SK-N-SH (cell line): ENCODE results near the gene B3GNT7. TPM values are rescaled to one million over a fixed set of nuclear protein-coding genes. Genes with fewer than 3 reads are reported as not detected.

ENCODE experiments used
- CTCF ChIA-PET: fragments of 300-600, 350-600 bp; formaldehyde crosslinking; extraction: SDS; loops from one replicate; lab custom pipeline; 2021; lab: Yijun Ruan, JAX
- POLR2A ChIA-PET: fragments of 350-600 bp; sonication (Branson Sonifier 250); formaldehyde crosslinking; extraction: SDS; loops from one replicate; lab custom pipeline; 2020; ENCODE audit warnings: antibody characterized with exemption, inconsistent platforms; lab: Yijun Ruan, JAX
- DNase-seq: peaks from one replicate; pipeline ENCODE4 v3.0.0; 2012
- H2AFZ ChIP-seq: fragments of 200-600 bp; sonication (generic); 2 replicates; pipeline ENCODE4 v1.8.1; 2016; ENCODE audit warnings: antibody characterized with exemption, mild to moderate bottlenecking, low read depth
- H3F3A ChIP-seq: fragments of 200-600 bp; sonication (generic); replicated peaks from 2 replicates; pipeline ENCODE3; 2016; ENCODE audit warnings: antibody characterized with exemption, mild to moderate bottlenecking; ENCODE audit not compliant: insufficient read depth
- H3K27ac ChIP-seq, 2 experiments: fragments of 200-500 bp in 1 of 2; fragments of 200-600 bp in 1 of 2; sonication (Bioruptor generic) in 1 of 2; sonication (generic), shearing (Covaris generic) in 1 of 2; 2 replicates each; pipeline versions ENCODE4 v1.5.1 to v1.6.1; 2014 to 2016; ENCODE audit warnings: low read depth in 2 of 2, inconsistent platforms in 1 of 2, low read length in 1 of 2, mild to moderate bottlenecking in 1 of 2, mixed read lengths in 1 of 2
- H3K27me3 ChIP-seq: fragments of 200-600 bp; sonication (generic), shearing (Covaris generic); 2 replicates; pipeline ENCODE4 v1.6.1; 2016; ENCODE audit warnings: mixed run types; ENCODE audit not compliant: insufficient read depth
- H3K36me3 ChIP-seq, 2 experiments: fragments of 200-500 bp in 1 of 2; fragments of 200-600 bp in 1 of 2; sonication (Bioruptor generic) in 1 of 2; sonication (generic) in 1 of 2; replicated peaks in 1 of 2; 2 replicates each; pipeline versions ENCODE3 to v1.5.1; 2014 to 2016; ENCODE audit warnings: low read length in 1 of 2, mild to moderate bottlenecking in 1 of 2; ENCODE audit not compliant: insufficient read depth in 2 of 2, control insufficient read depth in 1 of 2
- H3K4me1 ChIP-seq, 2 experiments: fragments of 200-500 bp in 1 of 2; fragments of 200-600 bp in 1 of 2; sonication (Bioruptor generic) in 1 of 2; sonication (generic), shearing (Covaris generic) in 1 of 2; 2 replicates each; pipeline versions ENCODE4 v1.5.1 to v1.6.1; 2014 to 2016; ENCODE audit warnings: low read depth in 1 of 2, low read length in 1 of 2, mixed run types in 1 of 2; ENCODE audit not compliant: insufficient read depth in 2 of 2, control insufficient read depth in 1 of 2
- H3K4me2 ChIP-seq: fragments of 200-600 bp; sonication (generic), shearing (Covaris generic); 2 replicates; pipeline ENCODE4 v1.6.1; 2017; ENCODE audit warnings: mixed run types
- H3K4me3 ChIP-seq, 2 experiments: fragments of 200-500 bp in 1 of 2; fragments of 200-600 bp in 1 of 2; sonication (Bioruptor generic) in 1 of 2; sonication (generic), shearing (Covaris generic) in 1 of 2; 2 replicates each; pipeline versions ENCODE4 v1.5.1 to v1.8.1; 2014 to 2016; ENCODE audit warnings: low read depth in 2 of 2, inconsistent platforms in 1 of 2, low read length in 1 of 2, mild to moderate bottlenecking in 1 of 2, mixed read lengths in 1 of 2, moderate library complexity in 1 of 2
- H3K79me2 ChIP-seq: fragments of 200-600 bp; sonication (generic); 2 replicates; pipeline ENCODE4 v1.8.1; 2017; ENCODE audit warnings: mild to moderate bottlenecking; ENCODE audit not compliant: insufficient read depth
- H3K9ac ChIP-seq: fragments of 200-600 bp; sonication (generic); 2 replicates; pipeline ENCODE4 v1.6.1; 2017; ENCODE audit warnings: mixed run types
- H3K9me2 ChIP-seq: fragments of 200-600 bp; sonication (generic); 2 replicates; pipeline ENCODE4 v1.6.1; 2017; ENCODE audit warnings: mixed run types
- H3K9me3 ChIP-seq: fragments of 200-600 bp; sonication (generic); 2 replicates; pipeline ENCODE4 v1.6.1; 2017; ENCODE audit warnings: mixed run types, mild to moderate bottlenecking, moderate library complexity
- H4K20me1 ChIP-seq: fragments of 200-600 bp; sonication (generic); 2 replicates; pipeline ENCODE4 v1.6.1; 2017; ENCODE audit warnings: mild to moderate bottlenecking, mixed run types; ENCODE audit not compliant: insufficient read depth
- EP300 ChIP-seq, 2 experiments: IDR thresholded peaks; 2 replicates each; pipeline versions ENCODE4 v1.4.0 to v1.6.1; 2012; ENCODE audit warnings: borderline replicate concordance in 1 of 2, low read depth in 1 of 2, low read length in 1 of 2
- FOXJ3 ChIP-seq: sonication (generic); formaldehyde crosslinking; IDR thresholded peaks from 2 replicates; pipeline ENCODE4 v1.5.1; 2020; ENCODE audit warnings: mild to moderate bottlenecking, missing genetic modification reagents
- FOXM1 ChIP-seq: IDR thresholded peaks from 2 replicates; pipeline ENCODE4 v1.4.0; 2012; ENCODE audit warnings: low read depth, mild to moderate bottlenecking
- JUND ChIP-seq: IDR thresholded peaks from 2 replicates; pipeline ENCODE4 v1.4.0; 2012
- NFIC ChIP-seq: IDR thresholded peaks from 2 replicates; pipeline ENCODE4 v1.4.0; 2012; ENCODE audit warnings: borderline replicate concordance
- RFX5 ChIP-seq: IDR thresholded peaks from 2 replicates; pipeline ENCODE4 v1.6.1; 2012; ENCODE audit warnings: mild to moderate bottlenecking, improper control_type of control experiment, low read length
- RXRA ChIP-seq: IDR thresholded peaks from 2 replicates; pipeline ENCODE4 v1.4.0; 2012; ENCODE audit warnings: low read depth, mild to moderate bottlenecking, borderline replicate concordance
- TAF1 ChIP-seq: IDR thresholded peaks from 2 replicates; pipeline ENCODE4 v1.6.1; 2012; ENCODE audit warnings: low read depth, mild to moderate bottlenecking, low read length, moderate library complexity, borderline replicate concordance
- WGBS: methylation state at CpG from one replicate; pipeline ENCODE4 v1.1.6; 2017; ENCODE audit warnings: low lambda C conversion rate; 5-methylcytosine and 5-hydroxymethylcytosine counted together
- polyA plus RNA-seq, 3 experiments: library from polyadenylated mRNA; depleted of rRNA; stranded (reverse); fragments of >200 nt; gene quantifications; 2 replicates each; pipeline ENCODE4 v1.2.3, GENCODE V29; 2012
- TF ChIP-seq, protein P1 (sequence below): IDR thresholded peaks from 2 replicates; pipeline ENCODE4; 2012
- TF ChIP-seq, protein P2 (sequence below): IDR thresholded peaks from 2 replicates; pipeline ENCODE4 v1.6.1; 2012; ENCODE audit warnings: mild to moderate bottlenecking, low read depth, low read length, moderate library complexity
- TF ChIP-seq, protein P3 (sequence below): fragments of 150-350 bp; IDR thresholded peaks from 2 replicates; pipeline ENCODE4 v1.6.1; 2016; ENCODE audit warnings: mild to moderate bottlenecking, low read depth, low read length

Gene B3GNT7
- polyA plus RNA-seq, 1 of the 3 experiments (the other 2 are of a cell fraction): 0.12 TPM

DNA sequence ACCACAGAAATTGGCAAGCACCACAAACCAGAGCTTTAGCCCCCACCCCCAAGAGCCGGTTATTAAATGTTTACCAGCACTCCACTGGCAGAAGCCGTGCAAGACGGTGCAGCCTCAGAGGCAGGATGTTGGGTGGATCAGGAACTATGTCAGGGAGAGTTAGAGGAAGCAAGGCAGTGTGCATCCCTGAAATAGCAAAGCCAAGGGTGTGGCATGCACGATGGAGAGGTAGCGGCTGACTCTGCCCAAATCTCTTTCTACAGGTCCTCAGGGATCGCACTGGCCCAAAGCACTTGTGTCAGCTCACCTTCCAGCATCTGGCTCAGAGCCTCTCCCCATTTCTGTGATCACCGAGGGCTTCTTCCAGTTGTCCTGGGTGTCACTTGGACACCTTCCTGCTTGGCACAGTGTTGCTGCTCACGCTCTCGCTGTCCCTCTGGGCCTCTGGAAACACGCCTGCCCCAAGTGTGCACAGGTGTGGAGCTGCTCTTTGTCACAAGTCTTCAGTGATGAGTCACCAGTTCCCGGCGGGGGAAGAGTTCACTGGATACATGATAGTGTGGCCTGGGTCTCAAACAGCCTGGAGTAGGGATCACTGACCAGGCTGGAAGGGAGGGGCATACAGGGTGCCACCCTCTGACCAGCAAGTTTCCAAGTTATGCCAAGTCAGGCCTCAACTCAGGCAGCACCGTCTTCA lies 17.3 kb upstream of the B3GNT7 start:
- Histone ChIP-seq H3K27me3 (no peaks in the 10 kb centered on the region), H3K36me3 (no peaks in the 10 kb centered on the region), H3K4me1 (peaks cover 0 to 3% of the 10 kb centered on the region in 2 experiments; a peak in 2 of 4 replicates), H4K20me1 (no peaks in the 10 kb centered on the region), H2AFZ (no peak overlapping the region), H3F3A (no peaks in the 10 kb centered on the region), H3K4me3 (no peak overlapping the region), H3K79me2 (no peaks in the 10 kb centered on the region), H3K4me2 (no peak overlapping the region), H3K9ac (no peak overlapping the region), H3K9me3 (no peaks in the 10 kb centered on the region), H3K9me2 (no peaks in the 10 kb centered on the region), H3K27ac (no peak overlapping the region)
- CTCF ChIA-PET: interaction anchor here (1.5 kb wide), 1 partner anchor 35 kb away, joined by 3 read pairs; no protein-coding TSS in a partner anchor
- no peak for DNase-seq
- WGBS: 84% methylated on average over 11 of the region's 13 CpGs
- POLR2A ChIA-PET: no interaction called here
- no peak for TF ChIP-seq RFX5
- TF ChIP-seq RXRA: no peak
- no peak for TF ChIP-seq EP300 (IDR thresholded peaks at IDR 0.05; ENCODE audit: borderline replicate concordance in 1 of 2, low read depth in 1 of 2, low read length in 1 of 2)
- TF ChIP-seq, protein P1, sequence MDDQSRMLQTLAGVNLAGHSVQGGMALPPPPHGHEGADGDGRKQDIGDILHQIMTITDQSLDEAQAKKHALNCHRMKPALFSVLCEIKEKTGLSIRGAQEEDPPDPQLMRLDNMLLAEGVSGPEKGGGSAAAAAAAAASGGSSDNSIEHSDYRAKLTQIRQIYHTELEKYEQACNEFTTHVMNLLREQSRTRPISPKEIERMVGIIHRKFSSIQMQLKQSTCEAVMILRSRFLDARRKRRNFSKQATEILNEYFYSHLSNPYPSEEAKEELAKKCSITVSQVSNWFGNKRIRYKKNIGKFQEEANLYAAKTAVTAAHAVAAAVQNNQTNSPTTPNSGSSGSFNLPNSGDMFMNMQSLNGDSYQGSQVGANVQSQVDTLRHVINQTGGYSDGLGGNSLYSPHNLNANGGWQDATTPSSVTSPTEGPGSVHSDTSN: no peak
- TF ChIP-seq, protein P2, sequence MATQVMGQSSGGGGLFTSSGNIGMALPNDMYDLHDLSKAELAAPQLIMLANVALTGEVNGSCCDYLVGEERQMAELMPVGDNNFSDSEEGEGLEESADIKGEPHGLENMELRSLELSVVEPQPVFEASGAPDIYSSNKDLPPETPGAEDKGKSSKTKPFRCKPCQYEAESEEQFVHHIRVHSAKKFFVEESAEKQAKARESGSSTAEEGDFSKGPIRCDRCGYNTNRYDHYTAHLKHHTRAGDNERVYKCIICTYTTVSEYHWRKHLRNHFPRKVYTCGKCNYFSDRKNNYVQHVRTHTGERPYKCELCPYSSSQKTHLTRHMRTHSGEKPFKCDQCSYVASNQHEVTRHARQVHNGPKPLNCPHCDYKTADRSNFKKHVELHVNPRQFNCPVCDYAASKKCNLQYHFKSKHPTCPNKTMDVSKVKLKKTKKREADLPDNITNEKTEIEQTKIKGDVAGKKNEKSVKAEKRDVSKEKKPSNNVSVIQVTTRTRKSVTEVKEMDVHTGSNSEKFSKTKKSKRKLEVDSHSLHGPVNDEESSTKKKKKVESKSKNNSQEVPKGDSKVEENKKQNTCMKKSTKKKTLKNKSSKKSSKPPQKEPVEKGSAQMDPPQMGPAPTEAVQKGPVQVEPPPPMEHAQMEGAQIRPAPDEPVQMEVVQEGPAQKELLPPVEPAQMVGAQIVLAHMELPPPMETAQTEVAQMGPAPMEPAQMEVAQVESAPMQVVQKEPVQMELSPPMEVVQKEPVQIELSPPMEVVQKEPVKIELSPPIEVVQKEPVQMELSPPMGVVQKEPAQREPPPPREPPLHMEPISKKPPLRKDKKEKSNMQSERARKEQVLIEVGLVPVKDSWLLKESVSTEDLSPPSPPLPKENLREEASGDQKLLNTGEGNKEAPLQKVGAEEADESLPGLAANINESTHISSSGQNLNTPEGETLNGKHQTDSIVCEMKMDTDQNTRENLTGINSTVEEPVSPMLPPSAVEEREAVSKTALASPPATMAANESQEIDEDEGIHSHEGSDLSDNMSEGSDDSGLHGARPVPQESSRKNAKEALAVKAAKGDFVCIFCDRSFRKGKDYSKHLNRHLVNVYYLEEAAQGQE: no peak
- no peak for TF ChIP-seq FOXM1
- no peak for TF ChIP-seq FOXJ3 (CRISPR knock-in tag)
- no peak for TF ChIP-seq TAF1
- TF ChIP-seq, protein P3, sequence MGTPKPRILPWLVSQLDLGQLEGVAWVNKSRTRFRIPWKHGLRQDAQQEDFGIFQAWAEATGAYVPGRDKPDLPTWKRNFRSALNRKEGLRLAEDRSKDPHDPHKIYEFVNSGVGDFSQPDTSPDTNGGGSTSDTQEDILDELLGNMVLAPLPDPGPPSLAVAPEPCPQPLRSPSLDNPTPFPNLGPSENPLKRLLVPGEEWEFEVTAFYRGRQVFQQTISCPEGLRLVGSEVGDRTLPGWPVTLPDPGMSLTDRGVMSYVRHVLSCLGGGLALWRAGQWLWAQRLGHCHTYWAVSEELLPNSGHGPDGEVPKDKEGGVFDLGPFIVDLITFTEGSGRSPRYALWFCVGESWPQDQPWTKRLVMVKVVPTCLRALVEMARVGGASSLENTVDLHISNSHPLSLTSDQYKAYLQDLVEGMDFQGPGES: no peak
- no peak for TF ChIP-seq JUND
- TF ChIP-seq NFIC: no peak
